Endothelial cell (in vitro differentiated cells): ENCODE results near the gene BRINP1. TPM values are rescaled to one million over a fixed set of nuclear protein-coding genes. Genes with fewer than 3 reads are reported as not detected.

ENCODE experiments used
- DNase-seq: peaks from one replicate; pipeline ENCODE4 v3.0.0; 2021; ENCODE audit warnings: low spot score
- H3K27ac Mint-ChIP-seq: one replicate; pipeline ENCODE4 v1.8.0; 2021; ENCODE audit warnings: mixed read lengths, inconsistent platforms; ENCODE audit not compliant: unreplicated experiment
- H3K27me3 Mint-ChIP-seq: one replicate; pipeline ENCODE4 v1.8.0; 2021; ENCODE audit warnings: mild to moderate bottlenecking, moderate library complexity, mixed read lengths, inconsistent platforms; ENCODE audit not compliant: unreplicated experiment
- H3K36me3 Mint-ChIP-seq: one replicate; pipeline ENCODE4 v1.8.0; 2021; ENCODE audit warnings: mild to moderate bottlenecking, low read depth, mixed read lengths, inconsistent platforms; ENCODE audit not compliant: unreplicated experiment
- H3K4me1 Mint-ChIP-seq: one replicate; pipeline ENCODE4 v1.8.0; 2021; ENCODE audit warnings: mild to moderate bottlenecking, mixed read lengths, inconsistent platforms; ENCODE audit not compliant: unreplicated experiment
- H3K4me3 Mint-ChIP-seq: one replicate; pipeline ENCODE4 v1.8.0; 2021; ENCODE audit warnings: mild to moderate bottlenecking, mixed read lengths, inconsistent platforms; ENCODE audit not compliant: unreplicated experiment
- H3K9me3 Mint-ChIP-seq: one replicate; pipeline ENCODE4 v1.8.0; 2021; ENCODE audit warnings: mixed read lengths, inconsistent platforms; ENCODE audit not compliant: unreplicated experiment
- total RNA-seq: library from RNA; stranded (reverse); fragmentation: NEBNext Ultra II Directional; extraction: Animal tissue kit (Norgen Biotek cat#: 25700); gene quantifications from one replicate; pipeline ENCODE4 v1.2.1, GENCODE V29; 2021; ENCODE audit not compliant: unreplicated experiment
- TF ChIP-seq, protein P1 (sequence below): fragments of 200-600 bp; sonication (generic); IDR thresholded peaks from one replicate; pipeline ENCODE4 v1.5.0; 2021; ENCODE audit warnings: antibody characterized with exemption; ENCODE audit not compliant: unreplicated experiment

BRINP1 gene
- total RNA-seq, 1 donor from 2014 or later: 1.9 TPM

DNA sequence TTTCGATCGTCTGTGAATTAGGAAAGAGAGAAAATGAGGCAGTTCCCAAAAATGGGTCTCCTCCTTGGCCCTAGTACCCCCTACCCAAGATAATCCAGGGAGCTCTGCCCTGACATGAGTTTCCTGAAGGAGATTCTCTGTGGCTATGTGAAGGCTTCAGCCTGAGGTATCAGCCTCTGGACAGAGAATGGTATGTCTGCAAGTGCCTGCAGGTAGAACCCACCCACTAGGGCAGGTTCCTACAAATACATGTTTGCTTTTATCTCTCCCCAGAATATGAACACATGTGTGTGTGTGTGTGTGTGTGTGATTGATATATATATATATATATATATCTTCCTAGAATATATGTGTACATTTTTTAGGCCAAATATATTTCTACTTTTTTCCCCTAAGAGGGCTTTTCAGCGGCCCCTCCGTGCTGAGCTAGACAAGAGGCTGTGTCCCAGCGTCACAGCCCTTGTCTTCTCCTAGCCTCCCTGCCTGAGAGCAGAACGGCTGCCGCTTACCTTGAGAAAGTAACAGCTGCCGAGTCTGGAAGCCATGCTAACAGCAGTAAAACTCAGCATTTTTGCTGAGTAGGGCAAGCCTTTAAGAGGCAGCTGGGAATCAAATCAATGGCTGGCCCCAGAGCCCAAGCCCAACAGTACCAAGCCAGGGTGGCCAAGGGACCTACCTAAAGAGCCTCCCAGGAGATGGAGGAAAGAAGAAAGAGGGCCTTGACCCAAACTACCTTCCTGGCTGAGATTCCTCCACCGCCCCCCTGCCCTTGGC, 2.1 kb downstream of the BRINP1 start:
- TF ChIP-seq, protein P1, sequence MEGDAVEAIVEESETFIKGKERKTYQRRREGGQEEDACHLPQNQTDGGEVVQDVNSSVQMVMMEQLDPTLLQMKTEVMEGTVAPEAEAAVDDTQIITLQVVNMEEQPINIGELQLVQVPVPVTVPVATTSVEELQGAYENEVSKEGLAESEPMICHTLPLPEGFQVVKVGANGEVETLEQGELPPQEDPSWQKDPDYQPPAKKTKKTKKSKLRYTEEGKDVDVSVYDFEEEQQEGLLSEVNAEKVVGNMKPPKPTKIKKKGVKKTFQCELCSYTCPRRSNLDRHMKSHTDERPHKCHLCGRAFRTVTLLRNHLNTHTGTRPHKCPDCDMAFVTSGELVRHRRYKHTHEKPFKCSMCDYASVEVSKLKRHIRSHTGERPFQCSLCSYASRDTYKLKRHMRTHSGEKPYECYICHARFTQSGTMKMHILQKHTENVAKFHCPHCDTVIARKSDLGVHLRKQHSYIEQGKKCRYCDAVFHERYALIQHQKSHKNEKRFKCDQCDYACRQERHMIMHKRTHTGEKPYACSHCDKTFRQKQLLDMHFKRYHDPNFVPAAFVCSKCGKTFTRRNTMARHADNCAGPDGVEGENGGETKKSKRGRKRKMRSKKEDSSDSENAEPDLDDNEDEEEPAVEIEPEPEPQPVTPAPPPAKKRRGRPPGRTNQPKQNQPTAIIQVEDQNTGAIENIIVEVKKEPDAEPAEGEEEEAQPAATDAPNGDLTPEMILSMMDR: no peak
- H3K36me3 Mint-ChIP-seq: no peaks in the 10 kb centered on the region
- no peaks in the 10 kb centered on the region for H3K9me3 Mint-ChIP-seq
- no peak for DNase-seq
- H3K27ac Mint-ChIP-seq: no peak overlapping the region
- H3K27me3 Mint-ChIP-seq: peaks cover 12% of the 10 kb centered on the region
- H3K4me1 Mint-ChIP-seq: peaks cover 8% of the 10 kb centered on the region
- H3K4me3 Mint-ChIP-seq: no peak overlapping the region

DNA sequence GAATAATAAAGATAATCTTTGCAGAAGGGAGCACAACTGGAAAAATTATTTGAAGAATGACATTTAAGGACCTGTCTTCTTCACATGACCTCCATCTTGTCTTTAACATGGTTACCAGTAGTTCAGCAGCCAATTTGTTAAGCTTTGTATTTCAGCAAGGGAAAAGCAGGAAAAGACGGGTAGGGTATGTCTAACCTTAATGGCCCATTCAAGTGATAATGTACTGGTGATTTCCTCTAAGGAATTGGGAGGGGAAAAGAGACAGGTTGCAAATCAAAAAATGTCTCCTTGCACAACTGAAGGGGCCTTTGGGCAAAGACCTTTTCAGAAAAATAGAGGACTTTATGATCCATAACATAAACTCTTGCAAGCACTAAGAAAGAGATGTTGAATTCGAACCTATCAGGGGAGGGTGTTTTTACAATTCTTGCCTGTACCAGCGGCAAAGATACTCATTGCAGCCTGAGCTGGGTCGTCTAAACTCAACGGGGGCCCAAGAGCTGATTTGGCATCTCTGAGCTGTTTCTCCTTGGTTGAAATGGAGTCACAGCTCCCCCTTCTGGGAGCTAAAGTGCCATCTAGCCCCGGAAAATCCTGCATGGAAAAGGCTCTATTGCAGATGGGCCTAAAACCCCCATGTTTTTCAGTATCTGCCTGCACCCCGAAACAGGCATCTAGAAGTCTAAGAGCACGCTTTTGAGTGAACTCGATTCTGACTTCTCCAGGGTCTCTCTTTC, 3.8 kb downstream of the BRINP1 start:
- H3K36me3 Mint-ChIP-seq: no peaks in the 10 kb centered on the region
- H3K4me1 Mint-ChIP-seq: peaks cover 8% of the 10 kb centered on the region
- TF ChIP-seq, protein P1: peak; percentile 61
- peak; percentile 74 for DNase-seq
- H3K9me3 Mint-ChIP-seq: no peaks in the 10 kb centered on the region
- H3K27me3 Mint-ChIP-seq: peaks cover 10% of the 10 kb centered on the region
- no peak overlapping the region for H3K4me3 Mint-ChIP-seq
- H3K27ac Mint-ChIP-seq: no peak overlapping the region

DNA sequence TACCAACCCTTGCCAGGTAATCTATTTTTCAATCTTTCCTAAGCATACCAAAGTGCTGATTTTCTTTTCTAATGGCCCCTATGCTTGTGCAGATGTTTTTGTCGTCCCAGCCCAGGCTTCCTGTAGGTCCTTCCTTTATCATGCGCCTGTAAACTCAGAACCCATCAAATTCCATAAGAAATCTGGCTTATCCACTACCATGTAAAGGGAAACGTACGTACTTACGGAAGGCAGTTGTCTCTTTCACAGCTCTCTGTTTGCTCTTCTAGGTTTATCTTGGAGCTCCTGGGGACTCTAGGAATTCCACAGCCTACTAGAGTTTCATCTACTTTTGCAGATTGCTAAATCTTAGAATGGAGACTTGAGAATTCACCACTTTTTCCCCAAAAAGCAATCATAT, 9.0 kb downstream of the BRINP1 start:
- no peaks in the 10 kb centered on the region for H3K9me3 Mint-ChIP-seq
- no peaks in the 10 kb centered on the region for H3K4me1 Mint-ChIP-seq
- H3K27ac Mint-ChIP-seq: no peak overlapping the region
- no peak for DNase-seq
- peaks cover 2% of the 10 kb centered on the region for H3K27me3 Mint-ChIP-seq
- TF ChIP-seq, protein P1: no peak
- H3K4me3 Mint-ChIP-seq: no peak overlapping the region
- no peaks in the 10 kb centered on the region for H3K36me3 Mint-ChIP-seq

DNA sequence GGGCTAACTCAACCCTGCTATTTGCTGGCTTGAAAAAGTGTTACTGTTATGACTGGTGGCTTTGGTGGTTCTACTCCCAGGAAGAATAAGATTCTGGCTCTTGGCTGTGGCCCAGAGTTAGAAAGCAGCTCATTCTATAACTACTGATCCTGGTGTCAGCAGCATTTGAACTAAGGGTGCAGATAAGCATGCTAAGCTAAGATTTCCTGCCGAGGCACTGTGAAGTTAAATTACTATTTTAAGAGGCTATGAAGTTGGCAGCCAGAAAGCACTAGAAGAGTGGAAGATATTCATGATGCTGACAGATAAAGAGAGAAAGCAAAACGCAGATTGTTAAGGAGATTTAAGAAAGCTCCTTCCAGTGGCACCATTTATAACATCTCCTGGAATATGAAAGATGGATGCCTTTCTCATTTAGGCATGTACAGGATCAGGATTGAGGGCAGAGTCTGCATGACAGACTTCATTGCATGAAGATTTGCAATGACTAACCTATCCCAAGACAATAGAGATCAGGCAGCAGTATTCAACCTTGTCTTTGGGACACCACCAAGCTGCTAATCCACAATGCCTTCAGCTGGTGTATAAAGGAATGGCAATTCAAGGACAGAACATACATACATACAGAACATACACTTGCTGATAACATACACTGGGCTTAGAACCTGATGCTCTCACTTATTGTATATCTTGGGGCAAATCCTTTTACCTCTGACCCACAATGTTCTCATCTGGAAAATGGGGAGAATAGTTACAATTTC, 11.7 kb downstream of the BRINP1 start:
- Mint-ChIP-seq H3K36me3 (no peaks in the 10 kb centered on the region), H3K27ac (no peak overlapping the region), H3K27me3 (peaks cover 2% of the 10 kb centered on the region), H3K4me1 (no peaks in the 10 kb centered on the region), H3K9me3 (no peaks in the 10 kb centered on the region), H3K4me3 (no peak overlapping the region)
- DNase-seq: no peak
- TF ChIP-seq, protein P1: no peak
